IPS-NIHi7 (cell line): ENCODE measurements around the gene PIGV.
"Not testable (repeated sequence)": the region's sequence is repeated elsewhere in the genome, so short reads cannot be mapped to it uniquely, and the experiment has no call there.

Source experiments
- DNase-seq: peaks from one replicate; pipeline ENCODE4 v3.0.0; 2012; ENCODE audit warnings: mixed read lengths; ENCODE audit errors: extremely low spot score

Gene PIGV

DNA sequence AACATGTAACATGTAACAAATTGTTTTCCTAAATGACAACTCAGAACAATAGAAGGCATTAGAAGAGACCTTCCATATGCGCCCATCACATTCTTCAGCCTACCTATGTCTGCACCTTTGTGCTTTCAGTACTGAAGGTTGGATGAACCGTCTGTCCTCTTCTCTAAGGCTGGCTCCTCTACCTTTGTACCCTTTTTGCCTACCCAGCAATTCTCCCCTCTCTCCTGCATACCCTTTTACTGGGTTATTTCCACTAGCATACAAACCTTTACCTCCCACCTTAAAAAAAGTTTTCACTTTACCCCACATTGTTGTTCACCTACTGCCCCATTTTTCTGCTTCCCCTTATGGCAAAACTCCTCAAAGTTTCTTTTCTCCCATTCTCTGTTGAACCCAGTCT, 5.2 kb downstream of the PIGV start:
- DNase-seq: no peak

DNA sequence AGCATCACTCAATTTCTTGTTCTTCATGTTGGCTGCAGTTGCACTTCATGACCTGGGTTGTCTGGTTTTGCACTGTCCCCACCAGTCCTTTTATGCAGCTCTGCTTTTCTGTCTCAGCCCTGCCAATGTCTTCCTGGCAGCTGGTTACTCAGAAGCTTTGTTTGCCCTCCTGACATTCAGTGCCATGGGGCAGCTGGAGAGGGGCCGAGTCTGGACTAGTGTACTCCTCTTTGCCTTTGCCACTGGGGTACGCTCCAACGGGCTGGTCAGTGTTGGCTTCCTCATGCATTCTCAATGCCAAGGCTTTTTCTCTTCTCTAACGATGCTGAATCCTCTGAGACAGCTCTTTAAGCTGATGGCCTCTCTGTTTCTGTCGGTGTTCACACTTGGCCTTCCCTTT, 6.6 kb downstream of the PIGV start:
- no peak for DNase-seq

DNA sequence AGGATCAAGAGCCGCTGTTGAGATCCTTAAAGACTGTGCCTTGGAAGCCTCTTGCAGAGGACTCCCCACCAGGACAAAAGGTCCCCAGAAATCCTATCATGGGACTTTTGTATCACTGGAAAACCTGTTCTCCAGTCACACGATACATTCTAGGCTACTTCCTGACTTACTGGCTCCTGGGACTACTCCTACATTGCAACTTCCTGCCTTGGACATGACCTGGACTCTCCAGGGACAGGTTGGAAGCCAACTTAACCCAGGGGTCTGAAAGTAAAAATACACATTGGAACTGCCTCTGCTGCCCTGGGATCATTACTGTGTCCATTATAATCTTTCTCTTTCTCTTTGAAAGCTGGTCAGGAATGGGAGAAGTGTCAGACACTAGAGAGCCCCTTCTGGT, 9.9 kb downstream of the PIGV start:
- DNase-seq: no peak

DNA sequence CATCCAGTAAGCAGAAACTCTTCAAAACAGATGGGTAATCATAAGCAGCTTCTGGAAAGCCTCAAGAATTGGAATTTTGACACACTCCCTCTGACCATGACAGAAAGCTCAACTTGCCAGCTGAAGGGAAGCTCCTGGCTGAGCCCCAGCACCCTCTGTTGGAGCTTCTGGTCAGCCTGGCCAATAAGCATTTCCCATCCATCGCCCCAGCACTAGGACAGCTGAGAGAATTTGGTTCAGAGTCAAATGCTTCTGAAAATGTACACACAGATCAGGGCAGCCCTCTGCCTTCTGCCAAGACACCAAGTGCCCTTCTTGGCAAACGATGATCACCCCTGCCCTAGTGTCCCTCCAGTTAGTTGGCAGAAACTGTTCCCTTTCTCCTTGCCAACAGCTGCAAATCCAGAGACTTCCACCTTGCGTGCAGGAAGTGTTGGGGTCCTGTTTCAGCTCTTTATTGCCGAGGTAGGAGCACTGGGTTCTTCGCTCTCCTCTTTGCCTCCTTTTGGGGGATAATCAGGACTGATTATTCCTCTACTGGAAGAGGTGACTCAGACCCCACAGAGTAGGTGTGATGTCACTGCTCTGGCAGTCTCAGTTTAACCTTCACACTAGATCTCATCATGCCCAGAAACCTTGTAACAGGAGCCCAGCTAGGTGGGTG, 11.9 kb downstream of the PIGV start:
- peak; percentile 43 for DNase-seq

DNA sequence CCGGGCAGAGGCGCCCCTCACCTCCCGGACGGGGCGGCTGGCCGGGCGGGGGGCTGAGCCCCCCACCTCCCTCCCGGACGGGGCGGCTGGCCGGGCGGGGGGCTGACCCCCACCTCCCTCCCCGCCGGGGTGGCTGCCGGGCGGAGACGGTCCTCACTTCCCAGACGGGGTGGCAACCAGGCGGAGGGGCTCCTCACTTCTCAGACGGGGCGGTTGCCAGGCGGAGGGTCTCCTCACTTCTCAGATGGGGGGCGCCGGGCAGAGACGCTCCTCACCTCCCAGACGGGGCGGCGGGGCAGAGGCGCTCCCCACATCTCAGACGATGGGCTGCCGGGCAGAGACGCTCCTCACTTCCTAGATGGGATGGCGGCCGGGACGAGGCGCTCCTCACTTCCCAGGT, 16.2 kb downstream of the PIGV start:
- not testable (repeated sequence) for DNase-seq

DNA sequence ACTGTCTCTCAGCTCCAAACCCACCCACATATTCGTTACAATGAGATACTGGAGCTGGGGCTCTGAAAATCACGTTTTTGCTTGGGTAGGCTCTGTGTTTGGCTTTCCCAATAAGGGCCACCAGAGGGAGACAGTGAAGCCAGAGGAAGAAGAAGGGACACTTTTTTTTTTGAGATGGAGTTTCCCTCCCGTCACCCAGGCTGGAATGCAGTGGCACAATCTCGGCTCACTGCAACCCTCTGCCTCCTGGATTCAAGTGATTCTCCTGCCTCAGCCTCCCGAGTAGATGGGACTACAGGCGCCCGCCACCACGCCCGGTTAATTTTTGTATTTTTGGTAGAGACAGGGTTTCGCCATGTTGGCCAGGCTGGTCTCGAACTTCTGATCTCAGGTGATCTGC, 22.4 kb downstream of the PIGV start:
- peak; percentile 75 for DNase-seq

DNA sequence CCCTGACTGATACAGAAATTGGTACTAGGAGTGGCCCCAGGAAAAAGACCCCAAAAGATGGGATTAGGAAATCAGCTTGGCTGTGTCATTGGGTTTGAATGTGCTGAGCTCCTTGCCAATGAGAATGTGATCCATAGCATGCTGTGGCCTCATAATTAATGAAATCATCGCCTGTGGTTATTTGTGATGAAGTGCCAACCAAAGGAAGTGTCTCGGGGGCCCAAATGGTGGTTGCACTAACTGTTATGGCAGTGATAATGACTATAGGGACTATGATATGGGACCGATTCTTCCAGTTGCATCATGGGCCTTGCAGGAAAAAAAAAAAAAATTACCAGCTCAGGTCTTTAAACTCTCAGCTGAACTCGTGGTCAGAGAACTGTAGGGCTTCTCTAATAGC, 23.3 kb downstream of the PIGV start:
- DNase-seq: no peak

DNA sequence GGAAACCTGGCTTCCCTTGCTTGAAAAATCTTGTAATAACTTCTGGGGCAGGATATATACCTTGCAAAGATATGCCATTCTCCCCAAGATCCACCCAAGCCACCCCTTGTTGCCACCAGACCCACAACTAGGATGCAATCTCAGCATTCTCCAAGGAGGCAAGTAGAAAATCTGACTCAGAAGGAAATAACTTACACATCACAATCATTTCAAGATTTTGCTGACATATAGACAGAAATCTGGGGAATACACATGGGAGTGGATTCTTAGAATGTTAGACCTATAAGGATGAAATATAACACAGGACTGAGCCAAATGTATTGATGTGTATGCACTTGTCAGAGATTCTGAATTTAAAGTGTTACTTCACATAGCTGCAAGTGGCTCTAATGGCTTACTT, 24.0 kb downstream of the PIGV start:
- DNase-seq: no peak

DNA sequence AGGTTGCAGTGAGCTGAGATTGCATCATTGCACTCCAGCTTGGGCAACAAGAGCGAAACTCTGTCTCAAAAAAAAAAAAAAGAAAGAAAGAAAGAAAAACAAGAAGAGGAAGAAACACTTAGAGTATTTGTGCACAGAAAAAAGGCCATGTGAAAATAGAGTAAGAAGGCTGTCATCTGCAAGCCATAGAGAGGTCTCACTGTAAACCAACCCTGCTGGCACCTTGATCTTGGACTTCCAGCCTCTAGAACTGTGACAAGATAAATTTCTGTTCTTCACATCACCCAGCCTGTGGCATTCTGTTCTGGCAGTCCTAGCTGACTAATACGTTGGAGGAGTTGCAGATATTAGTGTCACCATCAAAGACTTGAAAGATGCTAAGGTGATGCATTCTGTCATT, 26.6 kb downstream of the PIGV start:
- no peak for DNase-seq

DNA sequence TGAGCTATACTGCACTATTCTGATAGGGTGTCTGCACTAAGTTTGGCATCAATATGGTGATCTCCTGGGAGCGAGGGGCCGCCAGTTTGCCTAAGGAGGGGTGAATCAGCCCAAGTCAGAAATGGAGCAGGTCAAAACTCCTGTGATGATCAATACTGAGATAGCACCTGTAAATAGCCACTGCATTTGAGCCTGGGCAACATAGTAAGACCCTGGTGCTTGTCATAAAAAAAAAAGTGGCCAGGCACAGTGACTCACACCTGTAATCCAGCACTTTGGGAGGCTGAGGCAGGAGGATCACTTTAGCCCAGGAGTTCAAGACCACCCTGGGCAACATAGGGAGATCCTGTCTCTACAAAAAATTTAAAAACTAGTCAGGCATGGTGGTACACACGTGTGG, 27.1 kb downstream of the PIGV start:
- no peak for DNase-seq

DNA sequence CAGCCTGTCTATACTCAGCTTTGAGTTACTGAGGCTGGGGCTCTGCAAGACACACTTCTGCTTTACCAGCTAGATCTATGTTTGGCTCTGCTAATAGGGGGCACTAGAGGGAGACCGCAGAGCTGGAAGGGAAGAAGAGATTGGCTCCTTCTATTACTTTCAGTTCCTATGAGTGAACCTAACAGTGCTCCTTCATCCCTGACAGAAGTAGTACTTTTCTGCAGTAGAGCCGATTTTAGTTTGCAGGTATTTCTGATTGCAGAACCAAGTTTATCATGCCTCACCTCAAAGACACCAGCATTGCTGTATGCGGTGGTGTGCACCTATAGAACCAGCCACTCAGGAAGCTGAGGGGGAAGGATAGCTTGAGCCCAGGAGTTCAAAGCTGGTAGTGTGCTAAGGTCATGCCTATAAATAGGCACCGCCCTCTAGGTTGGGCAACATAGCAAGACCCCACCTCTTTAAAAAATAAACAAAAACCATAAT, 33.1 kb downstream of the PIGV start:
- DNase-seq: peak; percentile 31

DNA sequence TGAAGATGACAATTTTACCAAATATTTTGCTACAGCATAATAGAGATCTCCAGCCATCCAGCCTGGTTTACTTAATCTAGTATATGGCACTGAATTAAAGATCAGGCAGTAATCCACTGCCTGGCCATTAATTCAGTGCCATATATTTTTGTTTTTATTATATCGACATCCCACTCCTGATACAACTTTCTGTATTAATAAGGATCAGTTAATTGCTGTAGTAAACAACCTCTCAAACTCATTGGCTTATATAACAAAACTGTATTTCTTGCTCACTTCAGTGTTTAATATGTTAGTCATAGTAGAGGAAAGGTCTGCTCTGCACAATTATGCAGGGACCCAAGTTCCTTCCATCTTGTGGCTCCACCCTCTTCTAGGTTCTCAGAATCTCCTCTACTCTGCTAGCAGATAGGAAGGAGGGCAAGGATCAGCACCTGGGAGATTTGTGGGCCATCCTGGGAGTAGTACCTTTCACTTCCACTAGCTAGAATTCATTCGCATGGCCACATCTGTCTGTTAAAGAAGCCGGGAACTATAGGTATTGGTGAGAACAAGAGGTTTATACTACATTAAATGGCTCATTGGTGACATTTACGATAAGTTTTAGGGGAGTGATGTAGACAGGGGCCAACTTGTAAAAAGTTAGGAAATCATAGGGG, 35.1 kb downstream of the PIGV start:
- no peak for DNase-seq

DNA sequence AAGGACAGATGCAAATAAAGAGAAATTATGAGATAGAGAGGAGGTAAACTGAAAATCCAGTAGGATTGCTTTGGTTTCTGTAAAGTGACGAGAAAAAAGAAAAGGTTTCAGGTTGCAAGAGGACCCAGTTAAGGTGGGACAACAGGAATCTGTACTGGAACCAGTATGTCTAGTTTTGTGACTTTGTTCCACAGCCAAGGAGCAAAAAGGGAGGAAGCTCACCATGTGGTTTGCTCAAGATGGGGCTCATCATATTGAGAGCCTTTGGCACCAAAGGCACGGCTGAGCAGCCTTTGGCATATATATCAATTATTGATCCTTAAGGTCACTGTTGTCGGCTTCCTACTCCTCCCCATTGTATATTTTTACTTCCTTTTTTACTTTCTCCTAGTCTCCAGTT, 37.0 kb downstream of the PIGV start:
- no peak for DNase-seq

DNA sequence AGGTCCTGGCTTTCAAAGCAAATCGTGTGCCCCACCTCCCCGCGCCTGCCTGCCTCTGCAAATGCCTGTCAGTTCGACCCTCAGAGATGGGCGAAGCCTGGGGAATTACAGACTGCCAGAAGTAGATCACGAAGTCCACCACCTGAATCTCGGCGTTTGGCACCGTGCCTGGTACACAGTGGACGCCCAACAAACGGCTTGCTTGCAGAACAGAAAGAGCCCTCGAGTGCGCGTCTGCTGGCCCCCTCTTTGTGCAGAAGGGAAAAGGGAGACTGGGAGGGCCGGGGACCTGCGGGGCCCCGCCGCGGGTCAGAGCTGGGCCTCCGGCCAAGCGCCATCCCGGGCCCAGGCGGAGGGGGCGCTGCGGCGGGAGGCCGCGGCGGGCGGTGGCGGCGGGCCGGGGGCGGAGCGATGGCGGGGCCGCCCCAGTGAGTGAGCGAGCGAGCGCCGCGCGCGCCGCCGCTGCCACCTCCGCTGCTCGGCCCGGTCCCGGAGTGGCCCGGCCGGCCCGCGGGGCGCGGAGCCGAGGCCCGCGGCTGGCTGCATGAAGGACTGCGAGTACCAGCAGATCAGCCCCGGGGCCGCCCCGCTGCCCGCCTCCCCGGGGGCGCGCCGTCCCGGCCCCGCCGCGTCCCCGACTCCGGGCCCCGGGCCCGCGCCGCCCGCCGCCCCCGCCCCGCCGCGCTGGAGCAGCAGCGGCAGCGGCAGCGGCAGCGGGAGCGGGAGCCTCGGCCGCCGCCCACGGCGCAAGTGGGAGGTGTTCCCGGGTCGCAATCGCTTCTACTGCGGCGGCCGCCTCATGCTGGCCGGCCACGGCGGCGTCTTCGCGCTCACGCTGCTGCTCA, 38.7 kb downstream of the PIGV start, which contains the start of gene ZDHHC18:
Gene ZDHHC18, plus strand, starts transcription at position 428 of the 845 bp plus-strand sequence. Its CDS starts 117 bp downstream, at position 545.
- DNase-seq: peak; percentile 93

DNA sequence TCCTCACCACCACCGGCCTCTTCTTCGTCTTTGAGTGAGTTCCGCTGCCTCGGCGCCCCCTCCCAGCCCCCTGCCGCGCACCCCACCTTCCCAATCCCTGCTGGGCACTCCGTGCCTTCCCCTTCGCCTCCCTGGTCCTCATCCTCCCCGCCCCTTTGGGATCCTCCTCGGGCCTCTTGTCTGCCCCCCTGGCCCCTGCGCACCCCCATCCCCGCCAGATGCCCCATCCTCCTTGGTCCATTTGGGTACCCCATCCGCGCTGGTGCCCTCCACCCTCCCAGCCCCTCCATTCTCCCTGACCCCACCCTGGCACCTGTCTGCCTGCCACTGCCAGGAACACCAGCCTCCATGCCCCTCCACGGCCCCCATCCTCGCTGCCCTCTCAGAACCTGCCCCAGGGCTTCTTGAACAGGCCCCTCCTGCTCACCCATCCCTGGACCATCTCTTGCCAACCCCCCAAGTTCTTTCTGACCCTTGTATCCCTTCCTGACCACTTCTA, 39.4 kb downstream of the PIGV start:
- DNase-seq: no peak

DNA sequence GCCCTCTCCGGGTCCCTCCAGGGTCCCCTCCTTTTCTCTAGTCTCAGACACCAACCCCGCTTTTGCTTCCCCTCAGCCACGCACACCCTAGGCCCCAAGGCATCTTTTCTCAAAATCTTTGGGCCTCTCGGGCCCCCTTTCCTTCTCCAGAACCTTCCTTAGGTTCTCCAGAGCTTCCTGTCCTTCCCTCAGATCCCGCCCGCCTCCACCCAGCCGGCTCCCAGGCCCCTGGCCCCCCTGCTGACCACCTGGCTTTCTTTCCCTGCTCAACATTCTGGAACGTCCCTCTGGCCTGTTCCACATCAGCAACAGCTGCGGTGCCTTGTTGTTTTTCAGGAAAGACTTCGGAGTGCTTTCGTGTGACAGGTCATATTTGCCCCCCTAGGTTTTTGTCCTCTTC, 39.9 kb downstream of the PIGV start:
- peak; percentile 35 for DNase-seq

DNA sequence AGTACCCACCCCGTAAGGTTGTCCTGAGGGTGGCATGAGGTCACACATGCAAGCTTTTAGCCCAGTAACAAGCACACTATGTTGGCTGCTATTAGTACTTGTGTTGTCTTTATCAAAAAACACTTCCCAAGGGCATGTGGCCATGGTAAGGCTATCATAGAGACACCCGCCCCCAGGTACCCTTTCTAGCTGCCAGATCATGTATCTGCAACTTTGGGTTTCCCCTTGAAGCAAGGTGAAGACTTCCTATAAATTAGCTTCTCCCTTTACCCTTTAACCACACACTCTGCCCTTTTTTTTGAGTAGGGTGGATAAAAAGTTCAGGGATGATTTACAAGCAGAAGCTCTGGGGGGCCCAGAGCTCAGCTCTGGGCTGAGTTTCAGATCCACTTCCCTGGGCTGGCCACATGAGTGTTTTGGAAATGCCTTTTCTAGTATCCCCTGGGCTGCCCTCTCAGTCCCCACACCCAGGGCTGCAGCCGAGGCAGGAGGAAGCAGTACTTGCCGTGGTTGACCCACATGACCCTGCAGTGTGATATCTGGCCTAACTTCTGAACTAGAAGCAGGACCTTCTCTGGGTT, 40.8 kb downstream of the PIGV start:
- no peak for DNase-seq

DNA sequence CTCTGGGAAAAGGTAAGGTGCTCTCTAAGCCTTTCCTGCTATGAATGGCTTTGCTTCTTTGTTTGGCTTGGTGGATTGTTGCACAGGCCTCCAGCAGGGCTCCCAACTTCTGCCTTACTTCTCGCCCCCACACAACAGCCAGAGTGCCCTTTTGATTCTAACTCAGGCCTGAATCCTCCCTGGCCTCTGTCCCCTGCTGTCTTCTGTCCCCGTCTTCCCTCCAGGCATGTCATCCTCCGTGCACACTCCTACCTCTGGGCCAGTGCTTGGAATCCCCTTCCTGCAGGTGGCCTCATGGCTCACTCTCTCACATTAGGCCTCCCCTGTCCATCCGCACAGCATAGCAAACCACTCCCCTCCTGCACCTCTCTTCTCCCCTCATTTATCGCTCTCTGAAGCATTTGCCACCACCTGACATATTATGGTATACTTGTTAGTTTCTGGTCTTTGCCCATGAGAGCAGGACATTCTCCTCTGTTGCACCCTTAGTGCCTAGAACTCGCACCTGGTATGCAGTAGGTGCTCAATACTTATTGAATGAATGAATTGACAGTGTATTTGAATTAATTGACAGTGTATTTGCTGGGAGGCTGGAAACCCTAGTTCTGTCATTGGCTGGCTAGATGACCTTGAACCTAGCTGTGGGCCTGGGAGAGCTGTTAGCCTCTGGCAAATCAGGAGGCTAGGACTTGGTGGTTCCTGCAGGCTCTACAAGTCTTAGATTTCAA, 41.6 kb downstream of the PIGV start:
- DNase-seq: no peak

DNA sequence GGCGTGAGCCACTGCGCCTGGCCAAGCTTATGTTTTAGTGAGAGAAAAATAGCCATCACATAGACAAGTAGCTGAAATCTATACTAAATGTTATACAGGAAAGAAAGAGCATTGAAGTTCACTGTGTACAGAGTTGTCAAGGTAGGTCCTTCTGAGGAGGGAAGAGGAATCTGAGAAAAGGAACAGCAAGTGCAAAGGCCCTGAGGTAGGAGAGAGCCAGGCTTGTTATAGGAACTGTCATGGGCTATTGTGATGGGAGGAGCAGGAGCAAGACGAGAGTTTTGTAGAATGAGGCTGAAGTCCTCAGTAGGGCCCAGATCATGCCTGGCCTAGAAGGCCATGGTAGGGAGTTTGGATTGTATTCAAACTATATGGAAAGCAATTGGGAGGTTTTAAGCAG, 43.3 kb downstream of the PIGV start:
- no peak for DNase-seq

DNA sequence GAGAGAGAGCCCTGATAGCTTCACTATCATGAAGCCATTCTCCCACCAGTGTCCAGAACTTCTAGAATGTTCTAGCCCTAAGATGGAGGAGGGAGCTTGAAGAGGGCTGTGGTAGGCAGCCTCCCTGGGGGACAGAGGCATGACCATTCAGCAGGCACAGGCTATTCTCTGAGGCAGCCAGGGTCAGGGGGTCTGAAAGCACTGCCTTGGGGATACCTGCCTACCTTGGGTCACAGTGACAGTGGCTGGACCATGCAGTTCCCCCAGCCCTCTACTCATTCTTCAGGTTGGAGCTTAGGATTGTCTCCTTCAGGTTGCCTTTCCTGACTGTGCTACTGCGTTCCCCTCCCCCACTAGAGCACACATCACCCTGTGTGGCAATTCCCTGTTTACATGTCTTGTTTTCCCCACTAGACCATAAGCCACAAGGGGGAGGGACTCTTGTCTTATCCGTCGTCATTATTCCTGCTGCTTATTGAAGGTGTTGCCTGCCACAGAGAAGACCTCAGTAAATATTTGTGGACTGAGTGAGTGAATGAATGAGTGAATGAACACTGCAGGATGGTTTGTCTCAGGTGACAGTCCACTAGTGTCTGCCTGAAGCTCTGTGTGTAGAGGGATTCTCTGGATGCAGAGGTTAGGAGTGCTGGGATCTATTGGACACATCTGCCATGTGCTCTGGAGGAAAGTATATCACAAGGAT, 43.9 kb downstream of the PIGV start:
- no peak for DNase-seq
